Activated naive CD4-positive, alpha-beta T cell treated with anti-CD3 and anti-CD28 coated beads, Interleukin-2, amount 50 U/mL, for 24 hours (primary cell): ENCODE data around the gene ELMOD1.

Source experiments
- H3K27ac Mint-ChIP-seq: one replicate; pipeline ENCODE4 v1.8.0; 2021; ENCODE audit warnings: mild to moderate bottlenecking, mixed read lengths
- H3K27me3 Mint-ChIP-seq: one replicate; pipeline ENCODE4 v1.8.0; 2021; ENCODE audit warnings: mixed read lengths
- H3K36me3 Mint-ChIP-seq: one replicate; pipeline ENCODE4 v1.8.0; 2021; ENCODE audit warnings: mixed read lengths
- H3K4me1 Mint-ChIP-seq: one replicate; pipeline ENCODE4 v1.8.0; 2021; ENCODE audit warnings: mixed read lengths
- H3K4me3 Mint-ChIP-seq: one replicate; pipeline ENCODE4 v1.8.0; 2021; ENCODE audit warnings: mild to moderate bottlenecking, mixed read lengths
- H3K9me3 Mint-ChIP-seq: one replicate; pipeline ENCODE4 v1.8.0; 2021; ENCODE audit warnings: mixed read lengths

Gene ELMOD1

DNA sequence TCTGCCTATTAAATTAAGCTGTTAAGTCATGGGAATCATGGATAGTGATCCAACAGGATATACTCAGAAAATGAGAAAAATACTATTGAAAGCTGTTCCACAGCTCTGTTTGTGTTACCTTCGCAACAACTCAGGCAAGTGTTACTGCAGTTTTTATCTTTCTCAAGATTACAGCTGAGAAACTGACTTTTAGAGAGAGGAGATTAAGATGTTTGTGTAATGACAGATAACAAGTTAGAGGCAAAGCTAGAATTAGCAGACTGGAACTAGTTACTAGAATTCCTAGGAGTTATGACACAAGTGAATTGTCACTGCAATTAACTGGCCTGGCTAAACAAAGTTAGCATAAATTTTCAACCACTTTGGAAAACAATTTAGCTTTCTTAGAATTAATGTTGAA is 119.4 kb downstream of the ELMOD1 start:
- H3K9me3 Mint-ChIP-seq = no peaks in the 10 kb centered on the region
- no peaks in the 10 kb centered on the region for H3K36me3 Mint-ChIP-seq
- no peak overlapping the region for H3K27ac Mint-ChIP-seq
- H3K4me1 Mint-ChIP-seq = no peaks in the 10 kb centered on the region
- H3K27me3 Mint-ChIP-seq = peaks cover 21% of the 10 kb centered on the region
- no peak overlapping the region for H3K4me3 Mint-ChIP-seq

GRCh38 chr11:107711861-107712755 is 121.2 kb downstream of the ELMOD1 start, which contains the start of gene SLN:
Gene SLN (minus strand): TSS chr11:107712056.
- no peak within 1 kb of the TSS for H3K4me3 Mint-ChIP-seq
- H3K9me3 Mint-ChIP-seq = no peaks in the 10 kb centered on the region
- peaks cover 26% of the 10 kb centered on the region for H3K27me3 Mint-ChIP-seq
- H3K27ac Mint-ChIP-seq = no peak within 1 kb of the TSS
- no peaks in the 10 kb centered on the region for H3K4me1 Mint-ChIP-seq
- H3K36me3 Mint-ChIP-seq = no peaks in the 10 kb centered on the region

DNA sequence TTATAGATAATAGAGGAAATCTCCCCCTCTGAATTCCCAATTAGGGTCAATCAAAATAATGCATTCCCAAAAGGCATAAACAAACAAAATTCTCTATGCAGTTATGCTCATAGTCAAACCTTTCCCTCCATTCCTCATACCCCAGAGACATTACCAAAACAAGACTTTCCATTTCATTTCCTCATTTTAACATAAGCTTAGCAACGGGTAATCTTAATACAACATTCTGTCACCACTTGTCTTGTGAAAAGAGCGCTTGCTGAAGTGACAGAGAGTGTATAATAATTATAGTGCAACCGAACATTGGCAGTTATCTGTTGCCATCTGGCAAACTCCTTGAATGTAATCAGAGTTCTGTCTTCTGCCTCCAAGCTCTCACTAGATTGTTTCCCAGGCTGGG is 122.1 kb downstream of the ELMOD1 start:
- Mint-ChIP-seq H3K4me3 (no peak overlapping the region), H3K36me3 (no peaks in the 10 kb centered on the region), H3K27me3 (peaks cover 23% of the 10 kb centered on the region), H3K27ac (no peak overlapping the region), H3K9me3 (no peaks in the 10 kb centered on the region), H3K4me1 (no peaks in the 10 kb centered on the region)
